ENCODE measurements around the gene FRAS1. TPM values are rescaled to one million over a fixed set of nuclear protein-coding genes. Genes with fewer than 3 reads are reported as not detected.

The FRAS1 gene
- total RNA-seq, 2 donors from 2014 or later: 2.0 to 7.1 TPM

DNA sequence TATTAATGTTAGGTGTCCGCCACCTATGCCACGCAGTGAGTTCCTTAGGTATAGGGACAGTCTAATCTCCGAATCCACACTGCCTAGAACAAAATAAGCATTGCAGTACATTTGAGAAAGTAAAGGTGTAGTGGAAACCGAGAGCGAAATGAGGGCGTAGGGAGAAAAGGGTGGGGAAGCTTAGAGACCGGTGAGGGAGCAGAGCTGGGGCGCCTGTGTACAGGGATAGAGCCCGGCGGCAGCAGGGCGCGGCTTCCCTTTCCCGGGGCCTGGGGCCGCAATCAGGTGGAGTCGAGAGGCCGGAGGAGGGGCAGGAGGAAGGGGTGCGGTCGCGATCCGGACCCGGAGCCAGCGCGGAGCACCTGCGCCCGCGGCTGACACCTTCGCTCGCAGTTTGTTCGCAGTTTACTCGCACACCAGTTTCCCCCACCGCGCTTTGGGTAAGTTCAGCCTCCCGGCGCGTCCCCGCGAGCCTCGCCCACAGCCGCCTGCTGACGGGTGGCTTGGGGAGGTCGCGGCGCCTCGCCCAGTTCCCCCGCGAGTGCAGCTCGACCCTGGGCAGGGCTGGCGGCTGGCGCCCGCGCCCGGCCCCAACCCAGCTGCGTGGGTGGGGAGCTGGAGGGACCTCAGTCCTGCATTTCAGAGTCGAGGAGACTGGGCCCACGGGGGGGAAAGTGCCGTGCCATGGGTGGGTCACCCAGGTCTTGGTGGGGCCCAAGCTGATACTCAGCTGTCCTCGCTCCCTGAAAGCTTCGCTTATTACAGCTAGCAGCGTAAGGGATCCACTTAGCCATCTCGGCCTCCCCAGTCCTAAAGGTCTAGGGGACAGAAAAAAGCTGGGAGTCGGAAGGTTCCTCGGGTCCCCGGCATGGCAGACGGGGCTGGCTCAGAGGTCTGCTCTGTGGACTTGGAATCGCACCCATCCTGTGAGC is 494.6 kb downstream of the FRAS1 start, which contains the start of gene ANXA3:
Gene ANXA3, plus strand, starts transcription at position 351 of the 932 bp plus-strand sequence. CDS start 2,704 bp downstream, outside the sequence.
- TF ChIP-seq, protein P1, sequence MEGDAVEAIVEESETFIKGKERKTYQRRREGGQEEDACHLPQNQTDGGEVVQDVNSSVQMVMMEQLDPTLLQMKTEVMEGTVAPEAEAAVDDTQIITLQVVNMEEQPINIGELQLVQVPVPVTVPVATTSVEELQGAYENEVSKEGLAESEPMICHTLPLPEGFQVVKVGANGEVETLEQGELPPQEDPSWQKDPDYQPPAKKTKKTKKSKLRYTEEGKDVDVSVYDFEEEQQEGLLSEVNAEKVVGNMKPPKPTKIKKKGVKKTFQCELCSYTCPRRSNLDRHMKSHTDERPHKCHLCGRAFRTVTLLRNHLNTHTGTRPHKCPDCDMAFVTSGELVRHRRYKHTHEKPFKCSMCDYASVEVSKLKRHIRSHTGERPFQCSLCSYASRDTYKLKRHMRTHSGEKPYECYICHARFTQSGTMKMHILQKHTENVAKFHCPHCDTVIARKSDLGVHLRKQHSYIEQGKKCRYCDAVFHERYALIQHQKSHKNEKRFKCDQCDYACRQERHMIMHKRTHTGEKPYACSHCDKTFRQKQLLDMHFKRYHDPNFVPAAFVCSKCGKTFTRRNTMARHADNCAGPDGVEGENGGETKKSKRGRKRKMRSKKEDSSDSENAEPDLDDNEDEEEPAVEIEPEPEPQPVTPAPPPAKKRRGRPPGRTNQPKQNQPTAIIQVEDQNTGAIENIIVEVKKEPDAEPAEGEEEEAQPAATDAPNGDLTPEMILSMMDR (IDR thresholded peaks at IDR 0.05): no peak
- Histone ChIP-seq H3K4me1 (ENCODE audit: control insufficient read depth in 1 of 2, low read depth in 2 of 2) (peaks cover 11 to 13% of the 10 kb centered on the region in 2 donors), H3K27me3 (replicated peaks; ENCODE audit: insufficient read depth) (no peaks in the 10 kb centered on the region), H3K9me3 (no peaks in the 10 kb centered on the region), H3K36me3 (no peaks in the 10 kb centered on the region), H3K27ac (peak within 1 kb of the TSS; percentile 41 to 50), H3K4me3 (peak within 1 kb of the TSS; percentile 78)
- no peak for DNase-seq (ENCODE audit: low spot score)
- ATAC-seq (ENCODE audit: insufficient number of reproducible peaks, low FRiP score, low read depth): no peak

DNA sequence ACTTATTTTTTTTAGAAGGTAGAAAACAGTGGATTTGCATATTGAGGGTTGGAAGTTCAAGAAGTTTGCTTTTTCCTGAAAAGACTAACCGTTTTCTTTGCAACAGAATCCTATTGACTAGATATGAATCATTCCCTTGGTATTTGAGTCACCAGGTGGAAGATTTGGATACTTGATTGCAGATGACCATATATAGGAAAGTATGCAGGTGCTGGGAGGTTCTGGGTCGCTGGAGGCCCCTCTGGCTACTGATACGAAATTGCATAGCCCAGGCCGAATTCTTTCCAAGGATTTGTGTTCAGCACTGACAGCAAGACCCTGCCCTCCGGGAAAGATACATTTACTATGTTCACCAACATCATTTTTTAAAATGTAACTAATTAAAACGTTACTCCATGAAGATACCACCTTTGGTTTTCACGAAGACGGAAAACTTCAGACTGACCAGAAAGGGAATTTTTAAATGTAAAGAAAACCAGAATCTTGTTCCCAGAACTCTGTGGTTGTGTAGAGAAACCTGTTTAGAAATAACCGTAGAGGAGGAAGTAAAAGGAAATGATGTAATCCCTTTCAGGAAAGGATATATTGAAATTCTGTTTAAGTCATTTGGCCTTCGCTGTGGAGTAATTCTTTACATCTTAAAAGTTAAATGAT is 495.4 kb downstream of the FRAS1 start:
- Histone ChIP-seq H3K27ac (peak overlapping the region; percentile 41 to 50), H3K4me3 (peak overlapping the region; percentile 78), H3K9me3 (no peaks in the 10 kb centered on the region), H3K36me3 (no peaks in the 10 kb centered on the region), H3K4me1 (ENCODE audit: control insufficient read depth in 1 of 2, low read depth in 2 of 2) (peaks cover 11 to 13% of the 10 kb centered on the region in 2 donors), H3K27me3 (replicated peaks; ENCODE audit: insufficient read depth) (no peaks in the 10 kb centered on the region)
- DNase-seq (ENCODE audit: low spot score): no peak
- TF ChIP-seq, protein P1 (IDR thresholded peaks at IDR 0.05): no peak
- ATAC-seq (ENCODE audit: insufficient number of reproducible peaks, low FRiP score, low read depth): no peak

DNA sequence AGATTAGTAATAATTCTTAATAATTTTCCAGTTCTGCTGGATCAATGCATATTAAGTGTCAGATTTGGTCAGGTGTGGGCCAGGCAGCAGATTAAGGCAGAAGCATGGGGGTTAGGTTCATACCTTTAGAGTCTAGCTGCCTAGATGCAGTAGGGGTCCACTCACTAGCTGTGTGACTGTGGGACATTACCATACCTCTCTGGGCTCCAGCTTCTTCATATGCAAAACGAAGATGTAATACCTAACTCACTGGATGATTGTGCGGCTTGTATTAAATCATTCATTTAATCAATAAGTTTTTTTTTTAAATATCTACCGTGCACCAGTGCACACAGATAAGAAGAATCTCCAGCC is 495.9 kb downstream of the FRAS1 start:
- no peak overlapping the region for H3K27ac ChIP-seq
- peaks cover 11 to 13% of the 10 kb centered on the region in 2 donors for H3K4me1 ChIP-seq (ENCODE audit: control insufficient read depth in 1 of 2, low read depth in 2 of 2)
- DNase-seq (ENCODE audit: low spot score): no peak
- H3K36me3 ChIP-seq: no peaks in the 10 kb centered on the region
- no peak overlapping the region for H3K4me3 ChIP-seq
- H3K9me3 ChIP-seq: no peaks in the 10 kb centered on the region
- ATAC-seq (ENCODE audit: insufficient number of reproducible peaks, low FRiP score, low read depth): no peak
- TF ChIP-seq, protein P1 (IDR thresholded peaks at IDR 0.05): no peak
- no peaks in the 10 kb centered on the region for H3K27me3 ChIP-seq (replicated peaks; ENCODE audit: insufficient read depth)

DNA sequence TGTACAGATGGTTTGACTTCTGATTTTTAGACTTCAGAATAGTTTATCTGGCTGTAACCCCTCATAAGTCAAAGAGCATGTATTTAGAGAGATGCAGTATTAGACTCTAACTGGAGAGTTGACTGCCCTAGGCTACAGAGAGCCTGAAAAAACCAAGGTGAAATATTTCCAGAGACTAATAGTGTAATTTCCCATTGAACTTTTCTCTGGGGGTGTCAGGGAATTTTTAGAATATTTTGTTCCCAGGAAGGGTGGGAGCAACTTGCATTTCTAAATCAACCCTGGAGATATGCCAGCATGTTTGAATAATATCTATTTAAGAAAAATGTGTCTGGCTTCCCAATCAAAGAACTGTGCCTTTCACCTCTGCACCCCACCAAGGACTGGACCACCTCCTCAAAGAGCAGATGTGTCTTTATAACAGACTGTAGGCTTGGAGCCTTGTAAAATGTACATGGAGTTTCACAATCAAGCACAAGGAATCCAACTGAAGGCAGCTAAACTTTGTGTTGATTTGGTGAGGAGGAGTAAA is 496.5 kb downstream of the FRAS1 start:
- TF ChIP-seq, protein P1 (IDR thresholded peaks at IDR 0.05): no peak
- H3K27me3 ChIP-seq (replicated peaks; ENCODE audit: insufficient read depth): no peaks in the 10 kb centered on the region
- ATAC-seq (ENCODE audit: insufficient number of reproducible peaks, low FRiP score, low read depth) (no peak), DNase-seq (ENCODE audit: low spot score) (no peak)
- H3K4me3 ChIP-seq: no peak overlapping the region
- H3K36me3 ChIP-seq: no peaks in the 10 kb centered on the region
- no peak overlapping the region for H3K27ac ChIP-seq
- H3K4me1 ChIP-seq (ENCODE audit: control insufficient read depth in 1 of 2, low read depth in 2 of 2): peaks cover 11 to 13% of the 10 kb centered on the region in 2 donors
- no peaks in the 10 kb centered on the region for H3K9me3 ChIP-seq

DNA sequence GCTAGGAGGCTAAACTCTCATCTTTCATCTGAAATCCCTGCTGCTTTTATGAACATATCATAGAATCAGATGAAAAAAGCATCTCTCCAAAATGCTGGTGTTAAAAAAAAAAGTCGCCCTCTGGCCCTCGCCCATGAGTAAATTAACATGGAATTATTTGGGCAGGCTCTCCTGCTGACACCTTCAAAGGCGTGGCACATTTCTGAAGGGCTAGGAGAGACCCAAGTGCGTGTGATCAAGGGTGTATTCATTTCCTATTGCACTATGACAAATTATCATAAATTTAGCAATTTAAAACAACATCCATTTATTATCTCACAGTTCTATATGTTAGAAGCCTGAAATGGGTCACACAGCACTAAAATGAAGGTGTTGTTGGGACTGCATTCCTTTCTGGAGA is 499.5 kb downstream of the FRAS1 start:
- Histone ChIP-seq H3K36me3 (no peaks in the 10 kb centered on the region), H3K9me3 (no peaks in the 10 kb centered on the region), H3K27me3 (replicated peaks; ENCODE audit: insufficient read depth) (no peaks in the 10 kb centered on the region), H3K27ac (no peak overlapping the region), H3K4me1 (ENCODE audit: control insufficient read depth in 1 of 2, low read depth in 2 of 2) (peaks cover 17 to 23% of the 10 kb centered on the region in 2 donors), H3K4me3 (no peak overlapping the region)
- TF ChIP-seq, protein P1 (IDR thresholded peaks at IDR 0.05): no peak
- ATAC-seq (ENCODE audit: insufficient number of reproducible peaks, low FRiP score, low read depth): no peak
- no peak for DNase-seq (ENCODE audit: low spot score)

Data from thoracic aorta (tissue), 2 donors.